AG09309 (cell line): Measurements from ENCODE around the gene NDC1.
A peak's percentile ranks its signal among the peaks of the same experiment; 100 is the strongest.

ENCODE experiments used
- DNase-seq: peaks from one replicate; pipeline ENCODE4 v3.0.0-alpha.2; 2010; ENCODE audit warnings: low read depth
- H3K4me3 ChIP-seq: 2 replicates; pipeline ENCODE4 v1.5.1; 2011; ENCODE audit warnings: mild to moderate bottlenecking, low read depth, low read length, moderate library complexity; ENCODE audit not compliant: control insufficient read depth
- CTCF ChIP-seq: IDR thresholded peaks from 2 replicates; pipeline ENCODE4 v1.5.1; 2011; ENCODE audit warnings: mild to moderate bottlenecking, low read depth, low read length, inconsistent platforms; ENCODE audit not compliant: insufficient read depth, control insufficient read depth; ENCODE audit errors: missing control alignments

The NDC1 gene

GRCh38 chr1:53733975-53734649 is 104.0 kb downstream of the NDC1 start:
- H3K4me3 ChIP-seq: peak overlapping the region; percentile 39
- TF ChIP-seq CTCF: no peak
- peak; percentile 86 for DNase-seq

- TF ChIP-seq CTCF: no peak
- DNase-seq: peak; percentile 48
- peak overlapping the region; percentile 39 for H3K4me3 ChIP-seq
Observed at GRCh38 chr1:53733447-53733931, 104.6 kb downstream of the NDC1 start.

DNA sequence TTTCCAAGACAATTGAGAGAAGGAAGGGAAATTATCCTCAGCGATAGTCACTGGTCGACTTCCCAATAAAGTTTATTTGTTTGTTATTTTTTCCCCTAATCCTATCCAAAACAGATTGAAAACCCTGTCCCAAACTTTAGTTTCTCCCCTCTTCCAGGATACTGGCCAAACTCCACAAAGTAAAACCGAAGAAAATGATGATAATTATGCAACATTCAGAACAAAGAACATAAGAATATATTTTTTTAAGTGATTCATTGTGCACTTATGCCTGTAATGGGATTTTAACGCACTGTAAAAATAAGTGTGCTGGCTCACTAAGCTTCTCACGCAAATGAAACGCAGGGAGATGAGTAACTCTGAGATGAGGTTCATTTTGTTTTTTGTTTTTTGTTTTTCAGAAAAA is 105.2 kb downstream of the NDC1 start:
- H3K4me3 ChIP-seq: peak overlapping the region; percentile 5
- TF ChIP-seq CTCF: no peak
- peak; percentile 95 for DNase-seq

DNA sequence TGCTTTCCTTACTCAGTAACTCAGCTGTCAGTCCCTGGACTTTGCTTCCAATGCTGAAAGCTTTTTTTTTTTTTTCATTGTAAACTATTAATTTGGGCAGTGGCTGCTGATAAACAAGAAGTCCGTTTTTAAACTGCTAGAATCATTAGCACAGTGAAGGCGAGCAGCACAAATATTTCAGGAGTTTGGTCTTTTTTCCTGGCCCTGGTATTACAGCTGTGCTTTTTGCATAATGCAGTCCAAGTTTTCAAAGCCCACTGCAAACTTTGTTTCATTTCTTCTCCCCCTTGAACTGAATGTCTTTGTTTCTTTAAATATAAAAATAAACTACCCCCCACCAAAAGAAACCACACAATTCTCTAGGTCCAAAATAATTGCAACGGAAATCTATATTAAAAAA is 105.7 kb downstream of the NDC1 start:
- TF ChIP-seq CTCF: no peak
- DNase-seq: no peak

DNA sequence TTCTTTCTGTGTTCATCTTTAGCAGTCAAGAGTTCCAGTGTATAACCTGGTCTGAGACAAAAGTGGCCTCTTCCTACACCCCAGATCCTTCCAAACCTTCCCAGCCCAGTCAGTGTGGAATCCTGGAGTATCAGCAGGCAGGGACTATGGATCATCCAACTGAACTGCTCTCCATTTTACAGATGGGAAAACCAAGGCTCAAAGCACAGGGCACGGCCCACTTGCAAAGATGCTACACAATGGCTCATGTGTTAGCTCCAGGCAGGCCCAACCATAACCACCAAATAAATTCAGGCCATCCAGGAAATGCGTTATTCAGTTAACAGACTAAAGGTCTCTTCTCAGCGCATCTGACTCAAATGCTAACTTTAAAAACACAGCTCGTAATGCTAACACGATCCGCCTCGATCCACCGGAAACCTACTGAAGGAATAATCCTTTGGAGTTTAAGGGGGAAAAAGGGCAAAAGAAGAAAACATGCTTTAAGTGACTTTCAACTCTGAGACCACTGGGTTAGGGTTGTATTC is 106.3 kb downstream of the NDC1 start:
- DNase-seq: peak; percentile 76
- H3K4me3 ChIP-seq: peak overlapping the region; percentile 30
- no peak for TF ChIP-seq CTCF

More for the DNA sequence above, 105.7 kb downstream of the NDC1 start:
- H3K4me3 ChIP-seq: peak overlapping the region; percentile 30

GRCh38 chr1:53731043-53731600 is 107.0 kb downstream of the NDC1 start:
- no peak for TF ChIP-seq CTCF
- no peak for DNase-seq
- no peak overlapping the region for H3K4me3 ChIP-seq
